H9 (cell line): ENCODE data around the gene PDCD6IP. TPM values are rescaled to one million over a fixed set of nuclear protein-coding genes. Genes with fewer than 3 reads are reported as not detected.
A peak's percentile ranks its signal among the peaks of the same experiment; 100 is the strongest.

Experiments
- DNase-seq: peaks from one replicate; pipeline ENCODE4 v3.0.0-alpha.2; 2017
- H2AFZ ChIP-seq: one replicate; pipeline ENCODE4 v1.6.1; 2013; ENCODE audit warnings: mild to moderate bottlenecking, low read length, control low read depth, moderate library complexity
- H2AK5ac ChIP-seq: 2 replicates; pipeline ENCODE4 v1.6.1; 2013; ENCODE audit warnings: low read length, control low read depth, mixed read lengths; ENCODE audit not compliant: insufficient read length
- H2BK120ac ChIP-seq: one replicate; pipeline ENCODE4 v1.6.1; 2013; ENCODE audit warnings: low read depth, mild to moderate bottlenecking, low read length, control low read depth, inconsistent platforms; ENCODE audit not compliant: poor library complexity, severe bottlenecking
- H2BK12ac ChIP-seq: 2 replicates; pipeline ENCODE4 v1.6.1; 2013; ENCODE audit warnings: low read length, control low read depth, mixed read lengths, low read depth; ENCODE audit not compliant: insufficient read length
- H2BK15ac ChIP-seq: 2 replicates; pipeline ENCODE4 v1.6.1; 2013; ENCODE audit warnings: low read depth, low read length, control low read depth
- H2BK20ac ChIP-seq: one replicate; pipeline ENCODE4 v1.6.1; 2013; ENCODE audit warnings: low read depth, mild to moderate bottlenecking, low read length, control low read depth, inconsistent platforms; ENCODE audit not compliant: poor library complexity, severe bottlenecking
- H2BK5ac ChIP-seq: 2 replicates; pipeline ENCODE4 v1.6.1; 2013; ENCODE audit warnings: low read length, control low read depth, mixed read lengths; ENCODE audit not compliant: insufficient read length
- H3K14ac ChIP-seq: 2 replicates; pipeline ENCODE4 v1.6.1; 2013; ENCODE audit warnings: low read length, control low read depth; ENCODE audit not compliant: insufficient read depth
- H3K18ac ChIP-seq: 2 replicates; pipeline ENCODE4 v1.6.1; 2013; ENCODE audit warnings: low read depth, mild to moderate bottlenecking, mixed read lengths, low read length, control low read depth; ENCODE audit not compliant: insufficient read length
- H3K23ac ChIP-seq: 2 replicates; pipeline ENCODE4 v1.6.1; 2013; ENCODE audit warnings: low read length, control low read depth, mixed read lengths, low read depth; ENCODE audit not compliant: insufficient read length
- H3K23me2 ChIP-seq: 2 replicates; pipeline ENCODE4 v1.6.1; 2013; ENCODE audit warnings: low read depth, mild to moderate bottlenecking, mixed read lengths, low read length, control low read depth; ENCODE audit not compliant: insufficient read length, poor library complexity, severe bottlenecking
- H3K27ac ChIP-seq: 2 replicates; pipeline ENCODE4 v1.5.1; 2013; ENCODE audit warnings: low read length, control low read depth, mixed read lengths, low read depth; ENCODE audit not compliant: insufficient read length
- H3K27me3 ChIP-seq: 2 replicates; pipeline ENCODE4 v1.6.1; 2013; ENCODE audit warnings: low read length, control low read depth, inconsistent platforms; ENCODE audit not compliant: insufficient read depth
- H3K4ac ChIP-seq: 2 replicates; pipeline ENCODE4 v1.6.1; 2013; ENCODE audit warnings: low read depth, mild to moderate bottlenecking, control low read depth, inconsistent platforms, low read length, moderate library complexity
- H3K4me1 ChIP-seq: 2 replicates; pipeline ENCODE4 v1.6.1; 2013; ENCODE audit warnings: low read length, control low read depth, inconsistent platforms; ENCODE audit not compliant: insufficient read depth
- H3K4me2 ChIP-seq: 2 replicates; pipeline ENCODE4 v1.6.1; 2013; ENCODE audit warnings: low read length, control low read depth, mixed read lengths; ENCODE audit not compliant: insufficient read length, insufficient read depth
- H3K56ac ChIP-seq: 2 replicates; pipeline ENCODE4 v1.6.1; 2013; ENCODE audit warnings: low read depth, mild to moderate bottlenecking, mixed read lengths, low read length, control low read depth; ENCODE audit not compliant: insufficient read length
- H3K79me1 ChIP-seq: 2 replicates; pipeline ENCODE4 v1.6.1; 2013; ENCODE audit warnings: low read depth, mild to moderate bottlenecking, moderate library complexity, low read length, control low read depth, inconsistent platforms; ENCODE audit not compliant: insufficient read depth, poor library complexity, severe bottlenecking
- H3K79me2 ChIP-seq: 2 replicates; pipeline ENCODE4 v1.6.1; 2013; ENCODE audit warnings: low read length, control low read depth, inconsistent platforms; ENCODE audit not compliant: insufficient read depth
- H3K9ac ChIP-seq: 2 replicates; pipeline ENCODE4 v1.6.1; 2013; ENCODE audit warnings: low read length, control low read depth, mixed read lengths; ENCODE audit not compliant: insufficient read length; ENCODE audit errors: extremely low read depth
- H3K9me3 ChIP-seq: one replicate; pipeline ENCODE4 v1.6.1; 2013; ENCODE audit warnings: low read depth, low read length, inconsistent platforms; ENCODE audit not compliant: control insufficient read depth
- H3T11ph ChIP-seq: one replicate; pipeline ENCODE4 v1.6.1; 2013; ENCODE audit warnings: mild to moderate bottlenecking, low read length, control low read depth, inconsistent platforms
- H4K20me1 ChIP-seq: one replicate; pipeline ENCODE4 v1.6.1; 2013; ENCODE audit not compliant: control insufficient read depth, insufficient read length, insufficient read depth
- H4K5ac ChIP-seq: 2 replicates; pipeline ENCODE4 v1.6.1; 2013; ENCODE audit warnings: low read depth, mild to moderate bottlenecking, mixed read lengths, low read length, control low read depth; ENCODE audit not compliant: insufficient read length
- H4K8ac ChIP-seq: replicated peaks from 2 replicates; pipeline ENCODE4 v1.6.1; 2013; ENCODE audit warnings: low read length, control low read depth, mixed read lengths, low read depth; ENCODE audit not compliant: insufficient read length
- H4K91ac ChIP-seq: 2 replicates; pipeline ENCODE4 v1.6.1; 2013; ENCODE audit warnings: low read depth, mild to moderate bottlenecking, moderate library complexity, mixed read lengths, low read length, control low read depth; ENCODE audit not compliant: insufficient read length
- H3K27ac Mint-ChIP-seq, 3 experiments: 2 replicates in 2 of 3; 3 replicates in 1 of 3; pipeline ENCODE4 v1.8.0; 2020 to 2021; ENCODE audit warnings: mixed read lengths in 3 of 3, mild to moderate bottlenecking in 1 of 3, moderate library complexity in 1 of 3
- H3K27me3 Mint-ChIP-seq: 2 replicates; pipeline ENCODE4 v1.8.0; 2021; ENCODE audit warnings: low read depth, mild to moderate bottlenecking, moderate library complexity, mixed read lengths
- H3K36me3 Mint-ChIP-seq, 3 experiments: 2 replicates in 2 of 3; 3 replicates in 1 of 3; pipeline ENCODE4 v1.8.0; 2020 to 2021; ENCODE audit warnings: low read depth in 3 of 3, mixed read lengths in 3 of 3; ENCODE audit not compliant: insufficient read depth in 1 of 3
- H3K4me1 Mint-ChIP-seq, 2 experiments: 2 replicates each; pipeline ENCODE4 v1.8.0; 2020; ENCODE audit warnings: mixed read lengths in 2 of 2
- H3K4me3 Mint-ChIP-seq, 2 experiments: 2 replicates in 1 of 2; 3 replicates in 1 of 2; pipeline ENCODE4 v1.8.0; 2020 to 2021; ENCODE audit warnings: mild to moderate bottlenecking in 2 of 2, mixed read lengths in 2 of 2, moderate library complexity in 1 of 2
- H3K9me3 Mint-ChIP-seq, 2 experiments: 2 replicates in 1 of 2; 3 replicates in 1 of 2; pipeline ENCODE4 v1.8.0; 2020; ENCODE audit warnings: mild to moderate bottlenecking in 2 of 2, mixed read lengths in 2 of 2, moderate library complexity in 1 of 2
- WGBS: extraction: QIAGEN DNeasy Blood & Tissue Kit; methylation state at CpG from one replicate; pipeline ENCODE4 v1.1.7; 2013; ENCODE audit warnings: missing lambda C conversion rate, low lambda C conversion rate, mixed read lengths; ENCODE audit not compliant: insufficient read length; ENCODE audit errors: extremely low coverage; 5-methylcytosine and 5-hydroxymethylcytosine counted together
- total RNA-seq: library from RNA; stranded (reverse); gene quantifications from 2 replicates; pipeline ENCODE4 v1.2.1, GENCODE V29; 2021
- TF ChIP-seq, protein P1 (sequence below): fragments of 200-600 bp; sonication (generic); conservative IDR thresholded peaks from 3 replicates; pipeline ENCODE4 v1.8.0; 2021; ENCODE audit warnings: antibody characterized with exemption, mild to moderate bottlenecking

The PDCD6IP gene
- total RNA-seq, 1 experiment from 2014 or later, result 109 TPM

DNA sequence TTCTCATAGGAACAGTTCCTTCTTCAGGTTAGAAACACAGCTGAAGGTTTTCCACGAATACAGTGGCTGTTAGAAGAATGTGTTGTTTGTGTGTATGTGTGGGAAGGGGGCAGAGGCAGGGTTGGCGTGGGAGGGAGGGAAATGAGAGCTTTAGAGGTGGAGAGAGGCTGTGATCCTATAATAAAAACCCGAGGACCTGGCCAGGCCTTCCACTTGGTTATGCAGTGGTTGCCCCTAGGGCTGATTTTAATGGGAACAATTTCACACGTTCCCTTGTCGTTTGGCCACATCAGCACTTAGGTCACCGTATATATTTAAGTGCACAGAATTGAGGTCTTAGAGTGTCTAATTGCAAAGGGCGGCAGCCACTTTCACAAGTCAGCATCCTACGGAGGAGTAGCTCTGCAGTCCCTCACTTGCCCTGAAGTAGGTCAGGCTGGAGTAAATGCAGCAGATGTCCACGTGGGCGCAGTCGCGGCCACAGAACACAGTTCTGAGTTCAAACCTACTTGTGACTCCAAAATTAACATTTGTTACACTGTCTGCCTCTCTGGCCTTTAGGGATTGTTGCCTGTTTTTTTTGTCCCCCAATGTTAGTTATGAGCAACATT, 85.6 kb downstream of the PDCD6IP start:
- H3K9me3 ChIP-seq, result no peaks in the 10 kb centered on the region
- peaks cover 10% of the 10 kb centered on the region; the same call in 1 of the 2 replicates for H3K4me1 ChIP-seq
- H3K23me2 ChIP-seq, result no peaks in the 10 kb centered on the region
- Mint-ChIP-seq H3K27me3 (peaks cover 2% of the 10 kb centered on the region), H3K4me1 (peaks cover 29 to 32% of the 10 kb centered on the region in 2 experiments), H3K27ac (no peak overlapping the region), H3K9me3 (peaks cover 0 to 5% of the 10 kb centered on the region in 2 experiments; a peak in 4 of 5 replicates), H3K4me3 (no peak overlapping the region; a peak in 1 of 5 replicates), H3K36me3 (peaks cover 0 to 5% (median 0%) of the 10 kb centered on the region in 3 experiments; a peak in 3 of 7 replicates)
- H3T11ph ChIP-seq, result no peak overlapping the region
- no peak overlapping the region for H3K23ac ChIP-seq
- no peak overlapping the region for H4K91ac ChIP-seq
- no peak overlapping the region for H4K8ac ChIP-seq
- 100% methylated on average over 1 of the region's 12 CpGs for WGBS
- H4K5ac ChIP-seq, result no peak overlapping the region
- H3K18ac ChIP-seq, result no peak overlapping the region
- no peak overlapping the region for H3K56ac ChIP-seq
- no peak overlapping the region for H3K14ac ChIP-seq
- no peak overlapping the region for H2BK12ac ChIP-seq
- H3K79me2 ChIP-seq, result no peaks in the 10 kb centered on the region
- peak; percentile 44 for DNase-seq
- H2BK15ac ChIP-seq, result no peak overlapping the region
- no peaks in the 10 kb centered on the region for H3K27me3 ChIP-seq
- H2BK5ac ChIP-seq, result no peak overlapping the region
- no peak overlapping the region for H3K27ac ChIP-seq
- peak overlapping the region; percentile 94 for H2AFZ ChIP-seq
- peak overlapping the region; percentile 28 for H3K4me2 ChIP-seq
- no peak overlapping the region for H3K4ac ChIP-seq
- H2AK5ac ChIP-seq, result no peak overlapping the region
- H3K79me1 ChIP-seq, result no peaks in the 10 kb centered on the region
- H2BK20ac ChIP-seq, result no peak overlapping the region
- TF ChIP-seq, protein P1, sequence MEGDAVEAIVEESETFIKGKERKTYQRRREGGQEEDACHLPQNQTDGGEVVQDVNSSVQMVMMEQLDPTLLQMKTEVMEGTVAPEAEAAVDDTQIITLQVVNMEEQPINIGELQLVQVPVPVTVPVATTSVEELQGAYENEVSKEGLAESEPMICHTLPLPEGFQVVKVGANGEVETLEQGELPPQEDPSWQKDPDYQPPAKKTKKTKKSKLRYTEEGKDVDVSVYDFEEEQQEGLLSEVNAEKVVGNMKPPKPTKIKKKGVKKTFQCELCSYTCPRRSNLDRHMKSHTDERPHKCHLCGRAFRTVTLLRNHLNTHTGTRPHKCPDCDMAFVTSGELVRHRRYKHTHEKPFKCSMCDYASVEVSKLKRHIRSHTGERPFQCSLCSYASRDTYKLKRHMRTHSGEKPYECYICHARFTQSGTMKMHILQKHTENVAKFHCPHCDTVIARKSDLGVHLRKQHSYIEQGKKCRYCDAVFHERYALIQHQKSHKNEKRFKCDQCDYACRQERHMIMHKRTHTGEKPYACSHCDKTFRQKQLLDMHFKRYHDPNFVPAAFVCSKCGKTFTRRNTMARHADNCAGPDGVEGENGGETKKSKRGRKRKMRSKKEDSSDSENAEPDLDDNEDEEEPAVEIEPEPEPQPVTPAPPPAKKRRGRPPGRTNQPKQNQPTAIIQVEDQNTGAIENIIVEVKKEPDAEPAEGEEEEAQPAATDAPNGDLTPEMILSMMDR, result 0 out of 3 replicates have a peak, but pooled peaks have one; percentile 10
- H2BK120ac ChIP-seq, result no peak overlapping the region
- H4K20me1 ChIP-seq, result no peaks in the 10 kb centered on the region
- no peak overlapping the region for H3K9ac ChIP-seq
